GM10248 (cell line): ENCODE data around the gene ADAMTSL2.

Experiments
- CTCF ChIA-PET: fragments of 300-600 bp; sonication (Branson Sonifier 250); formaldehyde crosslinking; extraction: SDS; loops from one replicate; lab custom pipeline; 2021; ENCODE audit warnings: antibody characterized with exemption; lab: Yijun Ruan, JAX
- POLR2A ChIA-PET: fragments of 350-650 bp; sonication (Branson Sonifier 250); formaldehyde crosslinking; extraction: SDS; loops from one replicate; lab custom pipeline; 2020; ENCODE audit warnings: antibody characterized with exemption; lab: Yijun Ruan, JAX
- DNase-seq: peaks from one replicate; pipeline ENCODE4 v3.0.0; 2012; ENCODE audit errors: extremely low spot score
- CTCF ChIP-seq: IDR thresholded peaks from 2 replicates; pipeline ENCODE4 v1.5.1; 2012; ENCODE audit warnings: mild to moderate bottlenecking, low read depth; ENCODE audit errors: extremely low read depth, missing control alignments, control extremely low read depth

The ADAMTSL2 gene

GRCh38 chr9:133534346-133535291 is at the start of gene ADAMTSL2:
TSS of gene ADAMTSL2 (plus strand) at chr9:133534704. CDS start at chr9:133536713, 2,009 bp downstream.
- CTCF ChIA-PET: interaction anchor here (1.0 to 4.3 kb wide), 6 partner anchors 9 to 564 kb away, joined by 3 to 34 read pairs (median 6); no protein-coding TSS in a partner anchor
- POLR2A ChIA-PET: no interaction called here

GRCh38 chr9:133485531-133486260 is 48.8 kb upstream of the ADAMTSL2 start:
- ChIA-PET POLR2A (interaction anchor here (1.3 kb wide), 1 partner anchor 89 kb away, joined by 3 read pairs; no protein-coding TSS in a partner anchor), CTCF (interaction anchor here (1.0 to 3.1 kb wide), 13 partner anchors 8 to 342 kb away, joined by 3 to 30 read pairs (median 3); no protein-coding TSS in a partner anchor)
- peak; percentile 15 for TF ChIP-seq CTCF
- peak; percentile 69 for DNase-seq

More at GRCh38 chr9:133534346-133535291, at the start of gene ADAMTSL2:
- no peak for TF ChIP-seq CTCF
- peak; percentile 56 for DNase-seq

- POLR2A ChIA-PET: no interaction called here
- CTCF ChIA-PET: interaction anchor here (1.1 to 3.1 kb wide), 12 partner anchors 8 to 306 kb away, joined by 3 to 30 read pairs (median 5); no protein-coding TSS in a partner anchor
- no peak for TF ChIP-seq CTCF
- no peak for DNase-seq
These were observed 47.2 kb upstream of the ADAMTSL2 start for GRCh38 chr9:133487331-133487725.

GRCh38 chr9:133488686-133489252 is 45.7 kb upstream of the ADAMTSL2 start:
- DNase-seq: no peak
- TF ChIP-seq CTCF: no peak
- POLR2A ChIA-PET: interaction anchor here (0.5 kb wide), 1 partner anchor 467 kb away, joined by 3 read pairs; no protein-coding TSS in a partner anchor
- CTCF ChIA-PET: interaction anchor here (1.0 to 3.1 kb wide), 3 partner anchors 8 to 302 kb away, joined by 3 to 30 read pairs (median 6); no protein-coding TSS in a partner anchor

GRCh38 chr9:133489253-133490190 is 45.0 kb upstream of the ADAMTSL2 start:
- DNase-seq: no peak
- CTCF ChIA-PET: interaction anchor here (1.4 kb wide), 2 partner anchors 10 to 303 kb away, joined by 4 to 5 read pairs; partner anchors contain the start of gene SLC2A6
- POLR2A ChIA-PET: interaction anchor here (0.5 to 0.6 kb wide), 2 partner anchors 268 to 466 kb away, joined by 3 read pairs; no protein-coding TSS in a partner anchor
- no peak for TF ChIP-seq CTCF
